NCI-H82 (cell line): ENCODE results near the gene TFDP1.
"Not testable (repeated sequence)": the region's sequence is repeated elsewhere in the genome, so short reads cannot be mapped to it uniquely, and the experiment has no call there.

Experiments
- DNase-seq: peaks from one replicate; lab custom pipeline; 2025; lab: John Stamatoyannopoulos, UW

TFDP1 gene

GRCh38 chr13:113618455-113618854 lies 33.9 kb downstream of the TFDP1 start:
- no peak for DNase-seq

- no peak for DNase-seq
Measured at GRCh38 chr13:113620036-113620796, 35.7 kb downstream of the TFDP1 start.

- no peak for DNase-seq
Measured at GRCh38 chr13:113621046-113621445, 36.5 kb downstream of the TFDP1 start.

GRCh38 chr13:113621498-113621897 lies 36.9 kb downstream of the TFDP1 start:
- DNase-seq: not testable (repeated sequence)

- DNase-seq: not testable (repeated sequence)
Measured at GRCh38 chr13:113621986-113622550, 37.5 kb downstream of the TFDP1 start.

GRCh38 chr13:113622791-113623490 lies 38.4 kb downstream of the TFDP1 start:
- DNase-seq: no peak

GRCh38 chr13:113623491-113624234 lies 39.1 kb downstream of the TFDP1 start:
- no peak for DNase-seq

GRCh38 chr13:113624235-113624587 lies 39.7 kb downstream of the TFDP1 start:
- no peak for DNase-seq

- DNase-seq: not testable (repeated sequence)
Measured at GRCh38 chr13:113624640-113625304, 40.2 kb downstream of the TFDP1 start.

- no peak for DNase-seq
Measured at GRCh38 chr13:113625965-113626721, 41.6 kb downstream of the TFDP1 start.

- DNase-seq: no peak
Measured at GRCh38 chr13:113627136-113627535, 42.6 kb downstream of the TFDP1 start.

- DNase-seq: no peak
Measured at GRCh38 chr13:113628291-113629270, 44.0 kb downstream of the TFDP1 start.

- no peak for DNase-seq
Measured at GRCh38 chr13:113629866-113630265, 45.3 kb downstream of the TFDP1 start.

GRCh38 chr13:113630296-113630695 lies 45.7 kb downstream of the TFDP1 start:
- DNase-seq: no peak

- no peak for DNase-seq
Measured at GRCh38 chr13:113630804-113631203, 46.3 kb downstream of the TFDP1 start.

- DNase-seq: no peak
Measured at GRCh38 chr13:113631341-113632095, 47.0 kb downstream of the TFDP1 start.

- DNase-seq: no peak
Measured at GRCh38 chr13:113632706-113633484, 48.3 kb downstream of the TFDP1 start.

GRCh38 chr13:113633485-113633873 lies 48.9 kb downstream of the TFDP1 start:
- DNase-seq: no peak
